H1 (cell line): Measurements from ENCODE around the gene AQP12A. TPM values are rescaled to one million over a fixed set of nuclear protein-coding genes. Genes with fewer than 3 reads are reported as not detected.

Source experiments
- BACH1 ChIP-seq: IDR thresholded peaks from 2 replicates; pipeline ENCODE4 v1.6.1; 2012; ENCODE audit warnings: low read length, improper control_type of control experiment
- CBX5 ChIP-seq: fragments of 300-800, 300-1000 bp; sonication (generic); IDR thresholded peaks from 2 replicates; pipeline ENCODE4 v1.7.1; 2016; ENCODE audit warnings: antibody characterized with exemption, low read length, low read depth
- CHD1 ChIP-seq: IDR thresholded peaks from 2 replicates; pipeline ENCODE4 v1.6.1; 2012; ENCODE audit warnings: low read depth, low read length, improper control_type of control experiment
- FOSL1 ChIP-seq: IDR thresholded peaks from 2 replicates; pipeline ENCODE4 v1.6.1; 2011; ENCODE audit warnings: mild to moderate bottlenecking, low read depth, low read length, moderate library complexity; ENCODE audit not compliant: insufficient read depth
- HDAC6 ChIP-seq: IDR thresholded peaks from one replicate; pipeline ENCODE4 v1.7.1; 2012; ENCODE audit warnings: low read depth, mild to moderate bottlenecking, inconsistent platforms, low read length, moderate library complexity
- RAD21 ChIP-seq, 2 experiments: IDR thresholded peaks in 1 of 2; conservative IDR thresholded peaks in 1 of 2; 2 replicates each; pipeline ENCODE4 v1.6.1; 2011; ENCODE audit warnings: low read depth in 2 of 2, low read length in 2 of 2, improper control_type of control experiment in 1 of 2, inconsistent platforms in 1 of 2, mild to moderate bottlenecking in 1 of 2, moderate library complexity in 1 of 2
- ZNF274 ChIP-seq: IDR thresholded peaks from 2 replicates; pipeline ENCODE4 v1.7.0; 2012; ENCODE audit warnings: low read length, borderline replicate concordance; ENCODE audit errors: extremely low read depth
- polyA plus RNA-seq, 7 experiments: library from polyadenylated mRNA; depleted of rRNA in 3 of 7; stranded (reverse) in 5 of 7; unstranded in 2 of 7; fragments of >200 nt in 5 of 7; fragments of 200-250 nt in 2 of 7; gene quantifications; 1 replicate in 5 of 7; 2 replicates in 1 of 7; 4 replicates in 1 of 7; pipeline versions ENCODE4 v1.2.1 to v1.2.3, GENCODE V29; 2011 to 2013; ENCODE audit warnings: missing spikeins in 2 of 7, mixed read lengths in 2 of 7
- total RNA-seq: library from RNA; stranded (reverse); fragmentation: NEBNext Ultra II Directional; extraction: Animal tissue kit (Norgen Biotek cat#: 25700); gene quantifications from 2 replicates; pipeline ENCODE4 v1.2.1, GENCODE V29; 2021
- TF ChIP-seq, protein P1 (sequence below): fragments of 300-600 bp; sonication (generic); IDR thresholded peaks from 2 replicates; pipeline ENCODE4 v1.7.1; 2012; ENCODE audit warnings: low read length, moderate library complexity, mild to moderate bottlenecking, inconsistent platforms; ENCODE audit not compliant: insufficient replicate concordance

Gene AQP12A
- total and polyA plus RNA-seq, 2 of the 8 experiments (the other 6 are each of a cell fraction or from before 2014, with no cell fraction given), result not detected

DNA sequence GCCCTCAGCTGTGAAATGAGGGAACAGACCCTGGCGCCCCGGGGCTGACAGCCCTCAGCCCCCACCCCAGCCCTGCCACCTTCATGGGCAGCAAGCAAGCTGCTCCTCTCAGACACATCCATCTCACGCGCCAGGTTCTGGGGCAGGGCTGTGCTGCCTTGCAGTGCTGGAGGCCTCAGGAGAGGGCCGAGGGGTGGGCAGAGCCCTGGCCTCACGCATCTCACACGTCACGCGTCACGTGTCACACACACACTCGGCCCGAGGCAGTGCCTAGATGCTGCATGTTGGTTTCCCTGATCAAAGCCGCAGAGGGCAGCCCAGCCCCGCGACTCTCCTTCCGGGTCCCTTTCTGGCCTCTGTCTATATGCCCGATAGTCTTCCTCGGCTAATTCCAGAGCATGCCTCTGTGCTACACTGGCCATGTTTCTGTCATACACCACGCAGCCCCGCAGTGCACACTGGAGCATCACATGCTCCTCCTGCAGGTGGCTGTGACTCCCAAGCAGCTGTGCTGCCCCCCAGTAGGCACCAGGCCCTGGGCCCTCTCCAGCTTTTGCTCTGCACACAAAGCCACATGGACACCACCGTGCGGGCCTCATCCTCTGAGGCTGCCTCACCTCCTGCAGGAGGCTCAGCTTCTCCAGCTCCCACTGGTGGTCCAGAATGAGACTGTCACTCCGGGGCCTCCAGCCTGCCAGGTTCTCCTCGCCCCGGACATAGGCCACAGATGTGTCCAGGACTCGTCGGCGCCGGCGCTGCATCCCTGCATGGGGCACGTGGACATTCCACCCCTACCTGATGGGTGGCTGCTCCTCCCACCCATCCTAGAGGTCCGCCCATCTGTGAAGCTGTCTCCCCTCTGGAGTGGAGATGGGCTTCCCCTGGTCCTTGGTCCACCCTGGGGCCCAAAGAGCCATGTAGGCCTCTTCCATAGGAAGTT, 31.4 kb downstream of the AQP12A start (continued):
- TF ChIP-seq RAD21 (IDR thresholded peaks at IDR 0.05 in 1 of 2, conservative IDR thresholded peaks at IDR 0.05 in 1 of 2; ENCODE audit: low read depth in 2 of 2, low read length in 2 of 2), result no peak
- no peak for TF ChIP-seq FOSL1
- TF ChIP-seq ZNF274, result no peak
- TF ChIP-seq CHD1, result no peak
- TF ChIP-seq, protein P1, sequence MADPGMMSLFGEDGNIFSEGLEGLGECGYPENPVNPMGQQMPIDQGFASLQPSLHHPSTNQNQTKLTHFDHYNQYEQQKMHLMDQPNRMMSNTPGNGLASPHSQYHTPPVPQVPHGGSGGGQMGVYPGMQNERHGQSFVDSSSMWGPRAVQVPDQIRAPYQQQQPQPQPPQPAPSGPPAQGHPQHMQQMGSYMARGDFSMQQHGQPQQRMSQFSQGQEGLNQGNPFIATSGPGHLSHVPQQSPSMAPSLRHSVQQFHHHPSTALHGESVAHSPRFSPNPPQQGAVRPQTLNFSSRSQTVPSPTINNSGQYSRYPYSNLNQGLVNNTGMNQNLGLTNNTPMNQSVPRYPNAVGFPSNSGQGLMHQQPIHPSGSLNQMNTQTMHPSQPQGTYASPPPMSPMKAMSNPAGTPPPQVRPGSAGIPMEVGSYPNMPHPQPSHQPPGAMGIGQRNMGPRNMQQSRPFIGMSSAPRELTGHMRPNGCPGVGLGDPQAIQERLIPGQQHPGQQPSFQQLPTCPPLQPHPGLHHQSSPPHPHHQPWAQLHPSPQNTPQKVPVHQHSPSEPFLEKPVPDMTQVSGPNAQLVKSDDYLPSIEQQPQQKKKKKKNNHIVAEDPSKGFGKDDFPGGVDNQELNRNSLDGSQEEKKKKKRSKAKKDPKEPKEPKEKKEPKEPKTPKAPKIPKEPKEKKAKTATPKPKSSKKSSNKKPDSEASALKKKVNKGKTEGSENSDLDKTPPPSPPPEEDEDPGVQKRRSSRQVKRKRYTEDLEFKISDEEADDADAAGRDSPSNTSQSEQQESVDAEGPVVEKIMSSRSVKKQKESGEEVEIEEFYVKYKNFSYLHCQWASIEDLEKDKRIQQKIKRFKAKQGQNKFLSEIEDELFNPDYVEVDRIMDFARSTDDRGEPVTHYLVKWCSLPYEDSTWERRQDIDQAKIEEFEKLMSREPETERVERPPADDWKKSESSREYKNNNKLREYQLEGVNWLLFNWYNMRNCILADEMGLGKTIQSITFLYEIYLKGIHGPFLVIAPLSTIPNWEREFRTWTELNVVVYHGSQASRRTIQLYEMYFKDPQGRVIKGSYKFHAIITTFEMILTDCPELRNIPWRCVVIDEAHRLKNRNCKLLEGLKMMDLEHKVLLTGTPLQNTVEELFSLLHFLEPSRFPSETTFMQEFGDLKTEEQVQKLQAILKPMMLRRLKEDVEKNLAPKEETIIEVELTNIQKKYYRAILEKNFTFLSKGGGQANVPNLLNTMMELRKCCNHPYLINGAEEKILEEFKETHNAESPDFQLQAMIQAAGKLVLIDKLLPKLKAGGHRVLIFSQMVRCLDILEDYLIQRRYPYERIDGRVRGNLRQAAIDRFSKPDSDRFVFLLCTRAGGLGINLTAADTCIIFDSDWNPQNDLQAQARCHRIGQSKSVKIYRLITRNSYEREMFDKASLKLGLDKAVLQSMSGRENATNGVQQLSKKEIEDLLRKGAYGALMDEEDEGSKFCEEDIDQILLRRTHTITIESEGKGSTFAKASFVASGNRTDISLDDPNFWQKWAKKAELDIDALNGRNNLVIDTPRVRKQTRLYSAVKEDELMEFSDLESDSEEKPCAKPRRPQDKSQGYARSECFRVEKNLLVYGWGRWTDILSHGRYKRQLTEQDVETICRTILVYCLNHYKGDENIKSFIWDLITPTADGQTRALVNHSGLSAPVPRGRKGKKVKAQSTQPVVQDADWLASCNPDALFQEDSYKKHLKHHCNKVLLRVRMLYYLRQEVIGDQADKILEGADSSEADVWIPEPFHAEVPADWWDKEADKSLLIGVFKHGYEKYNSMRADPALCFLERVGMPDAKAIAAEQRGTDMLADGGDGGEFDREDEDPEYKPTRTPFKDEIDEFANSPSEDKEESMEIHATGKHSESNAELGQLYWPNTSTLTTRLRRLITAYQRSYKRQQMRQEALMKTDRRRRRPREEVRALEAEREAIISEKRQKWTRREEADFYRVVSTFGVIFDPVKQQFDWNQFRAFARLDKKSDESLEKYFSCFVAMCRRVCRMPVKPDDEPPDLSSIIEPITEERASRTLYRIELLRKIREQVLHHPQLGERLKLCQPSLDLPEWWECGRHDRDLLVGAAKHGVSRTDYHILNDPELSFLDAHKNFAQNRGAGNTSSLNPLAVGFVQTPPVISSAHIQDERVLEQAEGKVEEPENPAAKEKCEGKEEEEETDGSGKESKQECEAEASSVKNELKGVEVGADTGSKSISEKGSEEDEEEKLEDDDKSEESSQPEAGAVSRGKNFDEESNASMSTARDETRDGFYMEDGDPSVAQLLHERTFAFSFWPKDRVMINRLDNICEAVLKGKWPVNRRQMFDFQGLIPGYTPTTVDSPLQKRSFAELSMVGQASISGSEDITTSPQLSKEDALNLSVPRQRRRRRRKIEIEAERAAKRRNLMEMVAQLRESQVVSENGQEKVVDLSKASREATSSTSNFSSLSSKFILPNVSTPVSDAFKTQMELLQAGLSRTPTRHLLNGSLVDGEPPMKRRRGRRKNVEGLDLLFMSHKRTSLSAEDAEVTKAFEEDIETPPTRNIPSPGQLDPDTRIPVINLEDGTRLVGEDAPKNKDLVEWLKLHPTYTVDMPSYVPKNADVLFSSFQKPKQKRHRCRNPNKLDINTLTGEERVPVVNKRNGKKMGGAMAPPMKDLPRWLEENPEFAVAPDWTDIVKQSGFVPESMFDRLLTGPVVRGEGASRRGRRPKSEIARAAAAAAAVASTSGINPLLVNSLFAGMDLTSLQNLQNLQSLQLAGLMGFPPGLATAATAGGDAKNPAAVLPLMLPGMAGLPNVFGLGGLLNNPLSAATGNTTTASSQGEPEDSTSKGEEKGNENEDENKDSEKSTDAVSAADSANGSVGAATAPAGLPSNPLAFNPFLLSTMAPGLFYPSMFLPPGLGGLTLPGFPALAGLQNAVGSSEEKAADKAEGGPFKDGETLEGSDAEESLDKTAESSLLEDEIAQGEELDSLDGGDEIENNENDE, result no peak
- TF ChIP-seq CBX5, result no peak
- TF ChIP-seq BACH1, result no peak
- TF ChIP-seq HDAC6, result no peak
- TF ChIP-seq, all 59 proteins: peak for 0
